HEK293 (cell line): ENCODE results near the gene SRPK3.
A peak's percentile ranks its signal among the peaks of the same experiment; 100 is the strongest.

Experiments used
- CTCF ChIA-PET: fragments of 350-600 bp; formaldehyde crosslinking; extraction: SDS; loops from one replicate; lab custom pipeline; 2021; ENCODE audit warnings: antibody characterized with exemption; lab: Yijun Ruan, JAX
- POLR2A ChIA-PET: fragments of 300-600 bp; formaldehyde crosslinking; extraction: SDS; loops from one replicate; lab custom pipeline; 2020; ENCODE audit warnings: antibody characterized with exemption, inconsistent platforms; lab: Yijun Ruan, JAX
- H3K27ac ChIP-seq: fragments of 200-500 bp; sonication (Bioruptor generic); 2 replicates; pipeline ENCODE4 v1.5.1; 2014; ENCODE audit warnings: low read depth, low read length, control low read depth, inconsistent platforms; ENCODE audit errors: extremely low read depth
- H3K36me3 ChIP-seq, 2 experiments: fragments of 200-500 bp in 1 of 2; sonication (Bioruptor generic) in 1 of 2; 1 replicate in 1 of 2; 2 replicates in 1 of 2; pipeline ENCODE4 v1.5.1; 2014 to 2017; ENCODE audit warnings: inconsistent platforms in 2 of 2, low read length in 2 of 2; ENCODE audit not compliant: control insufficient read depth in 2 of 2, insufficient read depth in 1 of 2
- H3K4me1 ChIP-seq: fragments of 200-500 bp; sonication (Bioruptor generic); 2 replicates; pipeline ENCODE4 v1.5.1; 2014; ENCODE audit warnings: mild to moderate bottlenecking, low read length, inconsistent platforms; ENCODE audit not compliant: control insufficient read depth, insufficient read depth
- H3K4me3 ChIP-seq: 2 replicates; pipeline ENCODE4 v1.5.1; 2011; ENCODE audit warnings: low read depth, mild to moderate bottlenecking, control low read depth, low read length, moderate library complexity
- H3K9me3 ChIP-seq: fragments of 200-500 bp; sonication (Bioruptor generic); 2 replicates; pipeline ENCODE4 v1.5.1; 2014; ENCODE audit warnings: low read depth, low read length, inconsistent platforms; ENCODE audit not compliant: control insufficient read depth, insufficient read depth
- HOXA7 ChIP-seq: sonication (generic); formaldehyde crosslinking; IDR thresholded peaks from 2 replicates; pipeline ENCODE4 v1.8.1; 2022; ENCODE audit warnings: missing genetic modification reagents, borderline replicate concordance
- KLF1 ChIP-seq: fragments of 450-650 bp; formaldehyde crosslinking; IDR thresholded peaks from 2 replicates; pipeline ENCODE4 v1.5.1; 2016; ENCODE audit warnings: missing biosample characterization, missing genetic modification characterization
- ZBTB48 ChIP-seq: fragments of 450-650 bp; formaldehyde crosslinking; IDR thresholded peaks from 2 replicates; pipeline ENCODE4 v1.5.1; 2016; ENCODE audit warnings: missing biosample characterization, missing genetic modification characterization
- ZFP37 ChIP-seq: fragments of 450-650 bp; formaldehyde crosslinking; IDR thresholded peaks from 2 replicates; pipeline ENCODE4 v1.5.1; 2016; ENCODE audit warnings: missing biosample characterization, missing genetic modification characterization
- ZFP41 ChIP-seq: fragments of 450-650 bp; formaldehyde crosslinking; IDR thresholded peaks from 2 replicates; pipeline ENCODE4 v1.5.1; 2016; ENCODE audit warnings: missing biosample characterization, missing genetic modification characterization, borderline replicate concordance
- ZNF155 ChIP-seq: fragments of 450-650 bp; formaldehyde crosslinking; IDR thresholded peaks from 2 replicates; pipeline ENCODE4 v1.5.1; 2016; ENCODE audit warnings: missing biosample characterization, missing genetic modification characterization
- ZNF416 ChIP-seq: fragments of 450-650 bp; formaldehyde crosslinking; IDR thresholded peaks from 2 replicates; pipeline ENCODE4 v1.5.1; 2016; ENCODE audit warnings: missing biosample characterization, missing genetic modification characterization
- ZNF423 ChIP-seq: fragments of 450-650 bp; formaldehyde crosslinking; IDR thresholded peaks from 2 replicates; pipeline ENCODE4 v1.5.1; 2016; ENCODE audit warnings: missing biosample characterization, missing genetic modification characterization
- ZNF48 ChIP-seq: fragments of 450-650 bp; formaldehyde crosslinking; IDR thresholded peaks from 2 replicates; pipeline ENCODE4 v1.5.1; 2016; ENCODE audit warnings: missing biosample characterization, missing genetic modification characterization
- ZNF510 ChIP-seq: fragments of 450-650 bp; formaldehyde crosslinking; IDR thresholded peaks from 2 replicates; pipeline ENCODE4 v1.5.1; 2018; ENCODE audit warnings: mild to moderate bottlenecking, missing genetic modification characterization, missing biosample characterization; ENCODE audit not compliant: insufficient replicate concordance
- ZNF623 ChIP-seq: fragments of 450-650 bp; formaldehyde crosslinking; IDR thresholded peaks from 2 replicates; pipeline ENCODE4 v1.5.1; 2016; ENCODE audit warnings: missing biosample characterization, missing genetic modification characterization
- ZNF76 ChIP-seq: fragments of 450-650 bp; formaldehyde crosslinking; IDR thresholded peaks from 2 replicates; pipeline ENCODE4; 2016; ENCODE audit warnings: low read depth, missing biosample characterization, missing genetic modification characterization, borderline replicate concordance
- ZNF791 ChIP-seq: fragments of 450-650 bp; formaldehyde crosslinking; IDR thresholded peaks from 2 replicates; pipeline ENCODE4 v1.5.1; 2016; ENCODE audit warnings: missing biosample characterization, missing genetic modification characterization
- ZNF837 ChIP-seq: fragments of 450-650 bp; formaldehyde crosslinking; IDR thresholded peaks from 2 replicates; pipeline ENCODE4 v1.5.1; 2016; ENCODE audit warnings: missing biosample characterization, missing genetic modification characterization
- TF ChIP-seq, protein P1 (sequence below): fragments of 450-650 bp; formaldehyde crosslinking; IDR thresholded peaks from 2 replicates; pipeline ENCODE4 v1.5.1; 2016; ENCODE audit warnings: missing biosample characterization, missing genetic modification characterization
- TF ChIP-seq, protein P2 (sequence below): fragments of 450-650 bp; formaldehyde crosslinking; IDR thresholded peaks from 2 replicates; pipeline ENCODE4 v1.5.1; 2016; ENCODE audit warnings: missing biosample characterization, missing genetic modification characterization
- TF ChIP-seq, protein P3 (sequence below): fragments of 450-650 bp; formaldehyde crosslinking; IDR thresholded peaks from 2 replicates; pipeline ENCODE4 v1.5.1; 2016; ENCODE audit warnings: missing biosample characterization, missing genetic modification characterization
- TF ChIP-seq, protein P4 (sequence below): fragments of 450-650 bp; formaldehyde crosslinking; IDR thresholded peaks from 2 replicates; pipeline ENCODE4 v1.5.1; 2016; ENCODE audit warnings: missing biosample characterization, missing genetic modification characterization
- TF ChIP-seq, protein P5 (sequence below): fragments of 450-650 bp; formaldehyde crosslinking; conservative IDR thresholded peaks from 2 replicates; pipeline ENCODE4 v1.5.1; 2016; ENCODE audit warnings: low read depth, missing biosample characterization, missing genetic modification characterization
- TF ChIP-seq, protein P6 (sequence below): IDR thresholded peaks from 2 replicates; pipeline ENCODE4 v1.6.1; 2011; ENCODE audit warnings: mild to moderate bottlenecking, low read depth, low read length, borderline replicate concordance

SRPK3 gene

DNA sequence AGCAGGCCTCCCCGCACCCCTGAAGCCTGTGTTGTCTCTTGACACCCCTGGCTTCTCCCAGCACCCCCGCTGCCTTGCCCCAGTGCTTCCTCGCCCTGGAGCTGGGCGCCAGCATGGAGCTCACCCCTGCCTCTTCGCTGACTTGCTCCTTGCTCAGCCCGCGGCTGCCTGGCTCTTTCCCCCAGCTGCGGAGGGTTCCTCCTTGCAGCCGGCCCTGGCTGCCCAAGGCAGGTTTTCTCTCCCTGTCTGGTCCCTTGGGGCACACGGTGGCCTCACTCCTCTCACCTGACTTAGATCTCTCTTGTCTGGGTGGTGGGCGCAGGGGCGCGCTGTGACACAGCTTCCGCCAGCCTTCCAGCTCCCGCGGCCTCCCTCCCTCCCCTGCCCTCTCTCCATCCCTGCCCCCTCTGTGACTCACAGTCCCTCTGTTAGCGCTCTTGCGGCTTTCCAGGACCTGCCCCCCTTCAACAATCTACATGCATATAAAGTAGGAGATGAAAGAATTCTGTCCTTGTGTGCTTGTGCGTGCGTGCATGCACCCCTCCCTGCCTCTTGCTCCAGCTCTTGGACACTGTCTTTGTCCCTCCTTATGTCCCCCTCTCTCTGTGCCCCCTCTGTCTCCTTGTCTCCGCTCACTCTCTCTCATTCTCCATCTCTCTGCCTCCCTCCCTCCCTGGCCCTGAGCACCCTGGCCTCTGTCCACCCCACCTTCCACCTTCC lies 14.6 kb upstream of the SRPK3 start:
- CTCF ChIA-PET = interaction anchor here (0.6 to 6.5 kb wide), 7 partner anchors 13 to 227 kb away, joined by 3 to 63 read pairs (median 3); no protein-coding TSS in a partner anchor
- no peaks in the 10 kb centered on the region for H3K36me3 ChIP-seq
- POLR2A ChIA-PET = interaction anchor here (0.5 to 1.7 kb wide), 8 partner anchors 16 to 204 kb away, joined by 3 to 12 read pairs (median 4); partner anchors contain the start of genes IDH3G, SRPK3 and SSR4
- H3K4me3 ChIP-seq = peak overlapping the region; percentile 30
- peak overlapping the region; percentile 7; the same call in 1 of the 2 replicates for H3K27ac ChIP-seq
- H3K4me1 ChIP-seq = 0 out of 2 replicates have a peak, but pooled peaks cover 3% of the 10 kb centered on the region
- H3K9me3 ChIP-seq = no peaks in the 10 kb centered on the region
- TF ChIP-seq, protein P1, sequence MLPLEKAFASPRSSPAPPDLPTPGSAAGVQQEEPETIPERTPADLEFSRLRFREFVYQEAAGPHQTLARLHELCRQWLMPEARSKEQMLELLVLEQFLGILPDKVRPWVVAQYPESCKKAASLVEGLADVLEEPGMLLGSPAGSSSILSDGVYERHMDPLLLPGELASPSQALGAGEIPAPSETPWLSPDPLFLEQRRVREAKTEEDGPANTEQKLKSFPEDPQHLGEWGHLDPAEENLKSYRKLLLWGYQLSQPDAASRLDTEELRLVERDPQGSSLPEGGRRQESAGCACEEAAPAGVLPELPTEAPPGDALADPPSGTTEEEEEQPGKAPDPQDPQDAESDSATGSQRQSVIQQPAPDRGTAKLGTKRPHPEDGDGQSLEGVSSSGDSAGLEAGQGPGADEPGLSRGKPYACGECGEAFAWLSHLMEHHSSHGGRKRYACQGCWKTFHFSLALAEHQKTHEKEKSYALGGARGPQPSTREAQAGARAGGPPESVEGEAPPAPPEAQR (tag by site-specific recombination) = no peak
- TF ChIP-seq ZNF623 (no peak), ZNF837 (tag by site-specific recombination) (no peak), ZFP41 (tag by site-specific recombination) (no peak), ZNF48 (no peak), ZNF76 (tag by site-specific recombination) (no peak), ZFP37 (no peak), HOXA7 (CRISPR knock-in tag) (no peak), ZNF416 (tag by site-specific recombination) (no peak), ZBTB48 (tag by site-specific recombination) (peak; percentile 71; the same call in 1 of the 2 replicates), ZNF510 (tag by site-specific recombination) (no peak), ZNF423 (tag by site-specific recombination) (no peak), ZNF791 (no peak), ZNF155 (tag by site-specific recombination) (no peak), KLF1 (tag by site-specific recombination) (peak; percentile 40; the same call in 1 of the 2 replicates)
- TF ChIP-seq, protein P2, sequence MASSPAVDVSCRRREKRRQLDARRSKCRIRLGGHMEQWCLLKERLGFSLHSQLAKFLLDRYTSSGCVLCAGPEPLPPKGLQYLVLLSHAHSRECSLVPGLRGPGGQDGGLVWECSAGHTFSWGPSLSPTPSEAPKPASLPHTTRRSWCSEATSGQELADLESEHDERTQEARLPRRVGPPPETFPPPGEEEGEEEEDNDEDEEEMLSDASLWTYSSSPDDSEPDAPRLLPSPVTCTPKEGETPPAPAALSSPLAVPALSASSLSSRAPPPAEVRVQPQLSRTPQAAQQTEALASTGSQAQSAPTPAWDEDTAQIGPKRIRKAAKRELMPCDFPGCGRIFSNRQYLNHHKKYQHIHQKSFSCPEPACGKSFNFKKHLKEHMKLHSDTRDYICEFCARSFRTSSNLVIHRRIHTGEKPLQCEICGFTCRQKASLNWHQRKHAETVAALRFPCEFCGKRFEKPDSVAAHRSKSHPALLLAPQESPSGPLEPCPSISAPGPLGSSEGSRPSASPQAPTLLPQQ (tag by site-specific recombination) = no peak; the same call in 1 of the 2 replicates
- TF ChIP-seq, protein P3, sequence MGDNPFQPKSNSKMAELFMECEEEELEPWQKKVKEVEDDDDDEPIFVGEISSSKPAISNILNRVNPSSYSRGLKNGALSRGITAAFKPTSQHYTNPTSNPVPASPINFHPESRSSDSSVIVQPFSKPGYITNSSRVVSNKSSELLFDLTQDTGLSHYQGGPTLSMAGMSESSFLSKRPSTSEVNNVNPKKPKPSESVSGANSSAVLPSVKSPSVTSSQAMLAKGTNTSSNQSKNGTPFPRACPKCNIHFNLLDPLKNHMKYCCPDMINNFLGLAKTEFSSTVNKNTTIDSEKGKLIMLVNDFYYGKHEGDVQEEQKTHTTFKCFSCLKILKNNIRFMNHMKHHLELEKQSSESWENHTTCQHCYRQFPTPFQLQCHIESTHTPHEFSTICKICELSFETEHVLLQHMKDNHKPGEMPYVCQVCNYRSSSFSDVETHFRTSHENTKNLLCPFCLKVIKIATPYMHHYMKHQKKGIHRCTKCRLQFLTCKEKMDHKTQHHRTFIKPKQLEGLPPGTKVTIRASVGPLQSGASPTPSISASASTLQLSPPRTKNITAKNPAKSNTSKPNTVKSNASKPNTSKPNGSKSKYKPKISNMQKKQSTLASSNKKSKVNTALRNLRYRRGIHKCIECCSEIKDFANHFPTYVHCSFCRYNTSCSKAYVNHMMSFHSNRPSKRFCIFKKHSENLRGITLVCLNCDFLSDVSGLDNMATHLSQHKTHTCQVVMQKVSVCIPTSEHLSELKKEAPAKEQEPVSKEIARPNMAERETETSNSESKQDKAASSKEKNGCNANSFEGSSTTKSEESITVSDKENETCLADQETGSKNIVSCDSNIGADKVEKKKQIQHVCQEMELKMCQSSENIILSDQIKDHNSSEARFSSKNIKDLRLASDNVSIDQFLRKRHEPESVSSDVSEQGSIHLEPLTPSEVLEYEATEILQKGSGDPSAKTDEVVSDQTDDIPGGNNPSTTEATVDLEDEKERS = no peak
- TF ChIP-seq, protein P4, sequence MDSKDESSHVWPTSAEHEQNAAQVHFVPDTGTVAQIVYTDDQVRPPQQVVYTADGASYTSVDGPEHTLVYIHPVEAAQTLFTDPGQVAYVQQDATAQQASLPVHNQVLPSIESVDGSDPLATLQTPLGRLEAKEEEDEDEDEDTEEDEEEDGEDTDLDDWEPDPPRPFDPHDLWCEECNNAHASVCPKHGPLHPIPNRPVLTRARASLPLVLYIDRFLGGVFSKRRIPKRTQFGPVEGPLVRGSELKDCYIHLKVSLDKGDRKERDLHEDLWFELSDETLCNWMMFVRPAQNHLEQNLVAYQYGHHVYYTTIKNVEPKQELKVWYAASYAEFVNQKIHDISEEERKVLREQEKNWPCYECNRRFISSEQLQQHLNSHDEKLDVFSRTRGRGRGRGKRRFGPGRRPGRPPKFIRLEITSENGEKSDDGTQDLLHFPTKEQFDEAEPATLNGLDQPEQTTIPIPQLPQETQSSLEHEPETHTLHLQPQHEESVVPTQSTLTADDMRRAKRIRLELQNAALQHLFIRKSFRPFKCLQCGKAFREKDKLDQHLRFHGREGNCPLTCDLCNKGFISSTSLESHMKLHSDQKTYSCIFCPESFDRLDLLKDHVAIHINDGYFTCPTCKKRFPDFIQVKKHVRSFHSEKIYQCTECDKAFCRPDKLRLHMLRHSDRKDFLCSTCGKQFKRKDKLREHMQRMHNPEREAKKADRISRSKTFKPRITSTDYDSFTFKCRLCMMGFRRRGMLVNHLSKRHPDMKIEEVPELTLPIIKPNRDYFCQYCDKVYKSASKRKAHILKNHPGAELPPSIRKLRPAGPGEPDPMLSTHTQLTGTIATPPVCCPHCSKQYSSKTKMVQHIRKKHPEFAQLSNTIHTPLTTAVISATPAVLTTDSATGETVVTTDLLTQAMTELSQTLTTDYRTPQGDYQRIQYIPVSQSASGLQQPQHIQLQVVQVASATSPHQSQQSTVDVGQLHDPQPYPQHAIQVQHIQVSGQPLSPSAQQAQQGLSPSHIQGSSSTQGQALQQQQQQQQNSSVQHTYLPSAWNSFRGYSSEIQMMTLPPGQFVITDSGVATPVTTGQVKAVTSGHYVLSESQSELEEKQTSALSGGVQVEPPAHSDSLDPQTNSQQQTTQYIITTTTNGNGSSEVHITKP = peak; percentile 47; the same call in 1 of the 2 replicates
- TF ChIP-seq, protein P5, sequence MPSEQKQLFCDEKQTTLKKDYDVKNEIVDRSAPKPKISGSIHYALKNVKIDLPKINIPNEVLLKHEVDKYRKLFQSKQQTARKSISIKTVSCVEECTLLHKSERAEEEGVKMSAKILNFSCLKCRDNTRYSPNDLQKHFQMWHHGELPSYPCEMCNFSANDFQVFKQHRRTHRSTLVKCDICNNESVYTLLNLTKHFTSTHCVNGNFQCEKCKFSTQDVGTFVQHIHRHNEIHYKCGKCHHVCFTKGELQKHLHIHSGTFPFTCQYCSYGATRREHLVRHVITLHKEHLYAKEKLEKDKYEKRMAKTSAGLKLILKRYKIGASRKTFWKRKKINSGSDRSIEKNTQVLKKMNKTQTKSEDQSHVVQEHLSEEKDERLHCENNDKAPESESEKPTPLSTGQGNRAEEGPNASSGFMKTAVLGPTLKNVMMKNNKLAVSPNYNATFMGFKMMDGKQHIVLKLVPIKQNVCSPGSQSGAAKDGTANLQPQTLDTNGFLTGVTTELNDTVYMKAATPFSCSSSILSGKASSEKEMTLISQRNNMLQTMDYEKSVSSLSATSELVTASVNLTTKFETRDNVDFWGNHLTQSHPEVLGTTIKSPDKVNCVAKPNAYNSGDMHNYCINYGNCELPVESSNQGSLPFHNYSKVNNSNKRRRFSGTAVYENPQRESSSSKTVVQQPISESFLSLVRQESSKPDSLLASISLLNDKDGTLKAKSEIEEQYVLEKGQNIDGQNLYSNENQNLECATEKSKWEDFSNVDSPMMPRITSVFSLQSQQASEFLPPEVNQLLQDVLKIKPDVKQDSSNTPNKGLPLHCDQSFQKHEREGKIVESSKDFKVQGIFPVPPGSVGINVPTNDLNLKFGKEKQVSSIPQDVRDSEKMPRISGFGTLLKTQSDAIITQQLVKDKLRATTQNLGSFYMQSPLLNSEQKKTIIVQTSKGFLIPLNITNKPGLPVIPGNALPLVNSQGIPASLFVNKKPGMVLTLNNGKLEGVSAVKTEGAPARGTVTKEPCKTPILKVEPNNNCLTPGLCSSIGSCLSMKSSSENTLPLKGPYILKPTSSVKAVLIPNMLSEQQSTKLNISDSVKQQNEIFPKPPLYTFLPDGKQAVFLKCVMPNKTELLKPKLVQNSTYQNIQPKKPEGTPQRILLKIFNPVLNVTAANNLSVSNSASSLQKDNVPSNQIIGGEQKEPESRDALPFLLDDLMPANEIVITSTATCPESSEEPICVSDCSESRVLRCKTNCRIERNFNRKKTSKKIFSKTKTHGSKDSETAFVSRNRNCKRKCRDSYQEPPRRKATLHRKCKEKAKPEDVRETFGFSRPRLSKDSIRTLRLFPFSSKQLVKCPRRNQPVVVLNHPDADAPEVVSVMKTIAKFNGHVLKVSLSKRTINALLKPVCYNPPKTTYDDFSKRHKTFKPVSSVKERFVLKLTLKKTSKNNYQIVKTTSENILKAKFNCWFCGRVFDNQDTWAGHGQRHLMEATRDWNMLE (tag by site-specific recombination) = no peak
- TF ChIP-seq, protein P6, sequence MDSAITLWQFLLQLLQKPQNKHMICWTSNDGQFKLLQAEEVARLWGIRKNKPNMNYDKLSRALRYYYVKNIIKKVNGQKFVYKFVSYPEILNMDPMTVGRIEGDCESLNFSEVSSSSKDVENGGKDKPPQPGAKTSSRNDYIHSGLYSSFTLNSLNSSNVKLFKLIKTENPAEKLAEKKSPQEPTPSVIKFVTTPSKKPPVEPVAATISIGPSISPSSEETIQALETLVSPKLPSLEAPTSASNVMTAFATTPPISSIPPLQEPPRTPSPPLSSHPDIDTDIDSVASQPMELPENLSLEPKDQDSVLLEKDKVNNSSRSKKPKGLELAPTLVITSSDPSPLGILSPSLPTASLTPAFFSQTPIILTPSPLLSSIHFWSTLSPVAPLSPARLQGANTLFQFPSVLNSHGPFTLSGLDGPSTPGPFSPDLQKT = no peak
